SK-N-SH (cell line): ENCODE data around the gene DNAJC4.

ENCODE experiments used
- CTCF ChIP-seq: fragments of 200-600 bp; sonication (generic); IDR thresholded peaks from 2 replicates; pipeline ENCODE4 v1.6.1; 2017; ENCODE audit warnings: antibody characterized with exemption, mild to moderate bottlenecking, moderate library complexity
- EP300 ChIP-seq, 2 experiments: IDR thresholded peaks; 2 replicates each; pipeline versions ENCODE4 v1.4.0 to v1.6.1; 2012; ENCODE audit warnings: borderline replicate concordance in 1 of 2, low read depth in 1 of 2, low read length in 1 of 2
- JUND ChIP-seq: IDR thresholded peaks from 2 replicates; pipeline ENCODE4 v1.4.0; 2012
- MAX ChIP-seq: IDR thresholded peaks from 2 replicates; pipeline ENCODE4 v1.4.0; 2012; ENCODE audit warnings: low read depth
- MXI1 ChIP-seq: IDR thresholded peaks from 2 replicates; pipeline ENCODE4 v1.6.1; 2012; ENCODE audit warnings: mild to moderate bottlenecking, low read depth, low read length, improper control_type of control experiment
- NRF1 ChIP-seq: IDR thresholded peaks from 2 replicates; pipeline ENCODE4 v1.6.1; 2012; ENCODE audit warnings: low read depth, mild to moderate bottlenecking, low read length
- POLR2AphosphoS5 ChIP-seq: IDR thresholded peaks from 2 replicates; pipeline ENCODE4 v1.6.1; 2012; ENCODE audit warnings: low read depth, low read length
- REST ChIP-seq: IDR thresholded peaks from 2 replicates; pipeline ENCODE4 v1.6.1; 2012; ENCODE audit warnings: mild to moderate bottlenecking, low read depth, low read length, moderate library complexity
- RFX5 ChIP-seq: IDR thresholded peaks from 2 replicates; pipeline ENCODE4 v1.6.1; 2012; ENCODE audit warnings: mild to moderate bottlenecking, improper control_type of control experiment, low read length
- SMC3 ChIP-seq: IDR thresholded peaks from 2 replicates; pipeline ENCODE4 v1.6.1; 2012; ENCODE audit warnings: low read depth, low read length, improper control_type of control experiment
- TAF1 ChIP-seq: IDR thresholded peaks from 2 replicates; pipeline ENCODE4 v1.6.1; 2012; ENCODE audit warnings: low read depth, mild to moderate bottlenecking, low read length, moderate library complexity, borderline replicate concordance
- TCF12 ChIP-seq: IDR thresholded peaks from 2 replicates; pipeline ENCODE4 v1.4.0; 2012
- YY1 ChIP-seq: IDR thresholded peaks from 2 replicates; pipeline ENCODE4 v1.4.0; 2012; ENCODE audit warnings: low read depth, mild to moderate bottlenecking

- TF ChIP-seq YY1 (no peak), REST (no peak), POLR2AphosphoS5 (peak; percentile 66; the same call in 1 of the 2 replicates), CTCF (peak; percentile 85), SMC3 (peak; percentile 72), JUND (no peak), NRF1 (no peak), RFX5 (no peak), MXI1 (no peak), EP300 (IDR thresholded peaks at IDR 0.05; ENCODE audit: borderline replicate concordance in 1 of 2, low read depth in 1 of 2, low read length in 1 of 2) (no peak), TAF1 (no peak), TCF12 (peak; percentile 33; the same call in 1 of the 2 replicates), MAX (no peak)
Measured at GRCh38 chr11:64204464-64204989, 25.8 kb upstream of the DNAJC4 start.
